NCI-H2029 treated with DMSO at 0.1 percent for 48 hours (cell line): ENCODE results near the gene CD53.
"Not testable (repeated sequence)": the region's sequence is repeated elsewhere in the genome, so short reads cannot be mapped to it uniquely, and the experiment has no call there.

Experiments
- DNase-seq: peaks from one replicate; lab custom pipeline; 2025; lab: John Stamatoyannopoulos, UW

CD53 gene

GRCh38 chr1:110916274-110916668, 43.3 kb downstream of the CD53 start:
- DNase-seq, result no peak

- no peak for DNase-seq
Measured at GRCh38 chr1:110916669-110917306, 43.8 kb downstream of the CD53 start.

- no peak for DNase-seq
Measured at GRCh38 chr1:110918016-110918415, 45.1 kb downstream of the CD53 start.

GRCh38 chr1:110921953-110922352, 49.0 kb downstream of the CD53 start:
- DNase-seq, result no peak

GRCh38 chr1:110927484-110928075, 54.6 kb downstream of the CD53 start:
- no peak for DNase-seq

- DNase-seq, result no peak
Measured at GRCh38 chr1:110928191-110928590, 55.2 kb downstream of the CD53 start.

- DNase-seq, result no peak
Measured at GRCh38 chr1:110928904-110929303, 56.0 kb downstream of the CD53 start.

- not testable (repeated sequence) for DNase-seq
Measured at GRCh38 chr1:110931097-110931496, 58.1 kb downstream of the CD53 start.

GRCh38 chr1:110936567-110936966, 63.6 kb downstream of the CD53 start:
- no peak for DNase-seq

- DNase-seq, result no peak
Measured at GRCh38 chr1:110944806-110945205, 71.9 kb downstream of the CD53 start.

- DNase-seq, result no peak
Measured at GRCh38 chr1:110945626-110946025, 72.7 kb downstream of the CD53 start.

GRCh38 chr1:110948038-110948810, 75.3 kb downstream of the CD53 start:
- no peak for DNase-seq
